Prostate gland (tissue), 2 donors: ENCODE results near the gene DLG4. TPM values are rescaled to one million over a fixed set of nuclear protein-coding genes. Genes with fewer than 3 reads are reported as not detected.

ENCODE experiments used
- DNase-seq: peaks from one replicate; pipeline ENCODE4 v3.0.0-alpha.2; 2019; ENCODE audit warnings: low spot score
- H3K27ac ChIP-seq, 2 donors: fragments of 200-600 bp; sonication (generic); 2 replicates each; pipeline ENCODE4 v1.5.1; 2017 to 2019
- H3K27me3 ChIP-seq: fragments of 200-600 bp; sonication (generic); replicated peaks from 2 replicates; pipeline ENCODE4 v1.5.1; 2019; ENCODE audit not compliant: insufficient read depth
- H3K36me3 ChIP-seq, 2 donors: fragments of 200-600 bp; sonication (generic); 1 replicate in 1 of 2; 2 replicates in 1 of 2; pipeline versions ENCODE4 v1.5.1 to v1.8.1; 2017 to 2019
- H3K4me1 ChIP-seq: fragments of 200-600 bp; sonication (generic); replicated peaks from 2 replicates; pipeline ENCODE4 v1.5.1; 2019
- H3K4me3 ChIP-seq, 2 donors: fragments of 200-600 bp; sonication (generic); 2 replicates each; pipeline ENCODE4 v1.5.1; 2017 to 2019
- H3K9me3 ChIP-seq: fragments of 200-600 bp; sonication (generic); 2 replicates; pipeline ENCODE4 v1.5.1; 2017
- POLR2A ChIP-seq: fragments of 450-650 bp; IDR thresholded peaks from one replicate; pipeline ENCODE4 v1.6.1; 2016; ENCODE audit warnings: antibody characterized with exemption, mild to moderate bottlenecking
- POLR2AphosphoS5 ChIP-seq: sonication (generic); formaldehyde crosslinking; IDR thresholded peaks from one replicate; pipeline ENCODE4 v1.6.1; 2017; ENCODE audit warnings: antibody characterized with exemption
- WGBS: methylation state at CpG from one replicate; pipeline ENCODE4 v1.1.5; 2018; 5-methylcytosine and 5-hydroxymethylcytosine counted together
- intact Hi-C: fragments of 100-400 bp; cut with DNase I; formaldehyde crosslinking; loops from one replicate; pipeline ENCODE4 v1.14.2; 2022
- total RNA-seq, 2 donors: library from RNA; depleted of rRNA; stranded (reverse); fragments of >200 nt; gene quantifications; one replicate each; pipeline ENCODE4 v1.1.0, GENCODE V29; 2016
- TF ChIP-seq, protein P1 (sequence below), 4 experiments: fragments of 200-600 bp in 2 of 4; fragments of 450-650 bp in 2 of 4; sonication (generic) in 2 of 4; IDR thresholded peaks; 1 replicate in 3 of 4; 2 replicates in 1 of 4; pipeline ENCODE4 v1.5.1; 2016 to 2019; ENCODE audit warnings: antibody characterized with exemption in 4 of 4, mild to moderate bottlenecking in 2 of 4, moderate library complexity in 2 of 4

The DLG4 gene
- total RNA-seq, 2 donors from 2014 or later, result 9.3 to 31.6 TPM

DNA sequence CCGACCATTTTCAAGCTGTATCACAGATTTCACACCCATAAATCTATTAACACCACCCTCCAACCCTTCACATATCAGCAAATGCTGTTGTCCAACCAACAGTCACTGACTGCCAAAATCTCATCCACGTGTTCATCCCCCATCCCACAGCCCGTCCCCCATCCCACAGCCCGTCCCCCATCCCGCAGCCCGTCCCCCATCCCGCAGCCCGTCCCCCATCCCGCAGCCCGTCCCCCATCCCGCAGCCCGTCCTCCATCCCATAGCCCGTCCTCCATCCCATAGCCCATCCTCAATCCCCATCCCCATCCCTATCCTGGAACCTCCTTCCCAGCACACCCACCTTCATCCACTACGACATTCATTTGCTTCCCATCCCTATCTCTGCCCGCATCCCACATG, 14.1 kb downstream of the DLG4 start:
- no peaks in the 10 kb centered on the region for H3K27me3 ChIP-seq
- intact Hi-C loops, result no loop called here
- H3K9me3 ChIP-seq, result no peaks in the 10 kb centered on the region
- H3K4me1 ChIP-seq, result no peaks in the 10 kb centered on the region
- 38% methylated on average over 15 of the region's 15 CpGs for WGBS
- peak overlapping the region; percentile 29 to 31 for H3K4me3 ChIP-seq
- no peak for TF ChIP-seq POLR2AphosphoS5
- TF ChIP-seq POLR2A, result no peak
- TF ChIP-seq, protein P1, sequence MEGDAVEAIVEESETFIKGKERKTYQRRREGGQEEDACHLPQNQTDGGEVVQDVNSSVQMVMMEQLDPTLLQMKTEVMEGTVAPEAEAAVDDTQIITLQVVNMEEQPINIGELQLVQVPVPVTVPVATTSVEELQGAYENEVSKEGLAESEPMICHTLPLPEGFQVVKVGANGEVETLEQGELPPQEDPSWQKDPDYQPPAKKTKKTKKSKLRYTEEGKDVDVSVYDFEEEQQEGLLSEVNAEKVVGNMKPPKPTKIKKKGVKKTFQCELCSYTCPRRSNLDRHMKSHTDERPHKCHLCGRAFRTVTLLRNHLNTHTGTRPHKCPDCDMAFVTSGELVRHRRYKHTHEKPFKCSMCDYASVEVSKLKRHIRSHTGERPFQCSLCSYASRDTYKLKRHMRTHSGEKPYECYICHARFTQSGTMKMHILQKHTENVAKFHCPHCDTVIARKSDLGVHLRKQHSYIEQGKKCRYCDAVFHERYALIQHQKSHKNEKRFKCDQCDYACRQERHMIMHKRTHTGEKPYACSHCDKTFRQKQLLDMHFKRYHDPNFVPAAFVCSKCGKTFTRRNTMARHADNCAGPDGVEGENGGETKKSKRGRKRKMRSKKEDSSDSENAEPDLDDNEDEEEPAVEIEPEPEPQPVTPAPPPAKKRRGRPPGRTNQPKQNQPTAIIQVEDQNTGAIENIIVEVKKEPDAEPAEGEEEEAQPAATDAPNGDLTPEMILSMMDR (IDR thresholded peaks at IDR 0.05), result no peak
- peak overlapping the region; percentile 20 to 60 for H3K27ac ChIP-seq
- no peak for DNase-seq
- H3K36me3 ChIP-seq, result no peaks in the 10 kb centered on the region

DNA sequence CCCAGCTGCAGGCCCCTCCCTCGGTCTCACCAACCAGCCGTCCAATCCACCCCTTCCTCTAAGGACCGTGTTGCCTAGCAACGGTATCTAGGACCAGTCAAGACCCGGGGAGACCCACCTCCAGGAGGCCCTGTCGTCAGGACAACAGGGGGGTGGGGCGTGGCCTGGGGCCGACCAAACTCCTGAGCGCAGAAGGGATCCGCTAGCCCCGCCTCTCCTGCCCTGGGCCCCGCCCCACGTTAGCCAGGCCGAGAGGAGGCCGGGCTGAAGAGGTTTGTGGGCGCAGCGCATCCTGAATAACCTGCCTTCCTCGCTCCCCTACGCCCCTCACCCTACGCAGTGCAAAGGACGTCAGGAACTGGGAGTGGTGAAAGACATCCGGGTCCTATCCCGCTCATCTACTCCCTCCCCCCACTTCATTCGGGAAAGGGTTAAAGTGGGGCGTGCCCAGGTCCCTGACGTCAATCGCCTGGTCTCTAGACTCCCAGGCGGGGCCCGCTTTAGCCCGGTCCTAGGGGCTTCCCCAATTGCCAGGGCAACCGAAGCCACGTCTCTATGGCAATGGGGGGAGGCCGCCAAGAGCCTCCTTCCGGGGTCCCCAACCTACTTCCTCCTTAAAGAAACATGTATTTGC, 14.7 kb downstream of the DLG4 start:
- Histone ChIP-seq H3K4me1 (no peaks in the 10 kb centered on the region), H3K9me3 (no peaks in the 10 kb centered on the region), H3K27ac (peak overlapping the region; percentile 20 to 60), H3K4me3 (peak overlapping the region; percentile 29 to 31), H3K27me3 (no peaks in the 10 kb centered on the region), H3K36me3 (no peaks in the 10 kb centered on the region)
- TF ChIP-seq, protein P1 (IDR thresholded peaks at IDR 0.05), result no peak
- TF ChIP-seq POLR2A (peak; percentile 13), POLR2AphosphoS5 (peak; percentile 59)
- DNase-seq, result no peak
- 2% methylated on average over 31 of the region's 34 CpGs for WGBS
- intact Hi-C loops, result no loop called here

DNA sequence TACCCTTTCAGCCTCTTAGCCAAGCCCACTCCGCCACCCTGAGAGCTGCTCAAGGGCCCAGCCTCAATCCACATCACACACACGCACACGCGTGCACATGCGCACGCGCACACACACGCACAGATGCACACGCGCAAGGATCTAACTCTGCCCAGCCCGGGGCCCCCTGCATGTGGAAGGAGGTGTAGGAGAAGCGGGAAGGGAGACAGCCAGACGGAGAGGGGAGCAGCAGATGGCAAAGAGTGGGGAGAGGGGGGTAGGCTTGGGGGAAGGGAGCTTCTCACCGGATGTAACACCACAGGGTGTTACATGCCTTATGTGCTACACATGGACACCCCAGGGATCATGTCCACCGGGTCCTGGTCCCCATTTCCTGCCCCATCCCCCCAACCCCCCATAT, 15.3 kb downstream of the DLG4 start:
- 79% methylated on average over 15 of the region's 15 CpGs for WGBS
- no peaks in the 10 kb centered on the region for H3K4me1 ChIP-seq
- DNase-seq, result no peak
- no peaks in the 10 kb centered on the region for H3K9me3 ChIP-seq
- no peak overlapping the region for H3K27ac ChIP-seq
- H3K27me3 ChIP-seq, result no peaks in the 10 kb centered on the region
- no peak for TF ChIP-seq POLR2A
- intact Hi-C loops, result no loop called here
- peak overlapping the region; percentile 29 to 31 for H3K4me3 ChIP-seq
- H3K36me3 ChIP-seq, result no peaks in the 10 kb centered on the region

DNA sequence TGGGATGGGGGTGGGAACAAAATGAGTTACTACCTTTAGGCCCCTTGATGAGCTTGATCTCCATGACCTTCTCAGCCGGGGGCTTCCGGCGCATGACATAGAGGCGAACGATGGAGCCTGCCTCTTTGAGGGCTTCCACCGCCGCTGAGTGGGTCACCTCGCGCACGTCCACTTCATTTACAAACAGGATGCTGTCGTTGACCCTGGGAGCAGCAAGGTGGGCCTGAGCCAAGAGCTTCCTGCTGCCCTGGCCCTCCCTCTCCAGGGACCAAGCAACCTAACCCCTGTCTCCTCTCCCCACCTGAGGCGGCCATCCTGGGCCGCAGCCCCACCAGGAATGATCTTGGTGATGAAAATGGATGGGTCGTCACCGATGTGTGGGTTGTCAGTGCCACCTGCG, 16.2 kb downstream of the DLG4 start:
- H3K4me3 ChIP-seq, result no peak overlapping the region
- no peaks in the 10 kb centered on the region for H3K9me3 ChIP-seq
- no peaks in the 10 kb centered on the region for H3K4me1 ChIP-seq
- TF ChIP-seq POLR2A (no peak), POLR2AphosphoS5 (no peak)
- TF ChIP-seq, protein P1 (IDR thresholded peaks at IDR 0.05), result no peak
- H3K27ac ChIP-seq, result no peak overlapping the region
- DNase-seq, result no peak
- H3K27me3 ChIP-seq, result no peaks in the 10 kb centered on the region
- intact Hi-C loops, result no loop called here
- H3K36me3 ChIP-seq, result no peaks in the 10 kb centered on the region
- WGBS, result 94% methylated on average over 16 of the region's 16 CpGs

DNA sequence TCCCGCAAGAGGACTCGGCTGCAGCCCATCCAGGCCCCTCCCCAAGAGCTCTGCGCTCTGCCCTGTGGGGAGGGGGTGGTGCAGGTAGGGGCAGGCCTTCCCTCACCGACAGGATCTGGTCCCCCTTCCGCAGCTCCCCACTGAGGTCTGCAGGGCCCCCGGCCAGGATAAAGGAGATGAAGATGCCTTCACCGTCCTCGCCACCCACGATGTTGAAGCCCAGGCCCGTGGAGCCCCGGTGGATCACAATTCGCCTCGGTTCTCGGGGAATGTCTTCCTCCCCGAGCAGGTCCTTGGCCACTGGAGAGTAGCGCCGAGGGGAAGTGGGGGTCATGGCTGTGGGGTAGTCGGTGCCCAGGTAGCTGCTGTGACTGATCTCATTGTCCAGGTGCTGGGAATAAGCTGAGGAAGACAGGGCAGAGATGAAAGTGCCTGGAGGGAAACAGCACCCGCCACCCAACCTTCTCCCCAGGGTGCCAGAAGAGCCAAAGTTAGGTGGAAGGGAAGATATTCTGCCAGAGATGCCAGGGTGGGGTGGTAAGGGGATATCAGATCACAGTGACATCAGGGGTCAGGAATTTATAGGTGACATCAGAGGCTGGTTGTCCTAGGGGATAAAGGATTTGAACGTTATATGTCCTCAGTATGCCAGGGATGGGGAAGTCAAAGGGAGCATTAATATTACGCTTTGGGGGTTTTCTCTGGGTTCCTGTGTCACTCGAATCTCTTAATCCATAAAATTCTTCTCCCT, 22.8 kb downstream of the DLG4 start:
- WGBS, result 85% methylated on average over 22 of the region's 22 CpGs
- Histone ChIP-seq H3K4me3 (no peak overlapping the region), H3K27me3 (no peaks in the 10 kb centered on the region), H3K9me3 (no peaks in the 10 kb centered on the region), H3K4me1 (no peaks in the 10 kb centered on the region), H3K27ac (no peak overlapping the region), H3K36me3 (peaks cover 0 to 10% of the 10 kb centered on the region in 2 donors)
- DNase-seq, result no peak
- TF ChIP-seq POLR2A (no peak), POLR2AphosphoS5 (no peak)
- TF ChIP-seq, protein P1 (IDR thresholded peaks at IDR 0.05), result no peak
- intact Hi-C loops, result no loop called here
